NCI-H1930 (cell line): ENCODE data around the gene APOL6.
A peak's percentile ranks its signal among the peaks of the same experiment; 100 is the strongest.
"Not testable (repeated sequence)": the region's sequence is repeated elsewhere in the genome, so short reads cannot be mapped to it uniquely, and the experiment has no call there.

ENCODE experiments used
- DNase-seq, 2 experiments: peaks; one replicate each; lab custom pipeline; 2025; lab: John Stamatoyannopoulos, UW

Gene APOL6

GRCh38 chr22:35618427-35619223, 29.6 kb upstream of the APOL6 start:
- DNase-seq: no peak

- no peak for DNase-seq
Measured at GRCh38 chr22:35619336-35620094, 28.7 kb upstream of the APOL6 start.

- no peak for DNase-seq
Measured at GRCh38 chr22:35620624-35621251, 27.5 kb upstream of the APOL6 start.

GRCh38 chr22:35621451-35621850, 26.8 kb upstream of the APOL6 start:
- DNase-seq: no peak

GRCh38 chr22:35622191-35622913, 25.9 kb upstream of the APOL6 start:
- no peak for DNase-seq

- not testable (repeated sequence) for DNase-seq
Measured at GRCh38 chr22:35623885-35624284, 24.4 kb upstream of the APOL6 start.

GRCh38 chr22:35624547-35624946, 23.7 kb upstream of the APOL6 start:
- DNase-seq: no peak

GRCh38 chr22:35625763-35626432, 22.3 kb upstream of the APOL6 start:
- DNase-seq: no peak

- peak; percentile 47 to 54 for DNase-seq
Measured at GRCh38 chr22:35627267-35628041, 20.8 kb upstream of the APOL6 start.

GRCh38 chr22:35628732-35629131, 19.5 kb upstream of the APOL6 start:
- DNase-seq: no peak

- DNase-seq: no peak
Measured at GRCh38 chr22:35629406-35630216, 18.6 kb upstream of the APOL6 start.

- no peak for DNase-seq
Measured at GRCh38 chr22:35630387-35630793, 17.9 kb upstream of the APOL6 start.

GRCh38 chr22:35630891-35631290, 17.4 kb upstream of the APOL6 start:
- no peak for DNase-seq

GRCh38 chr22:35631597-35631996, 16.6 kb upstream of the APOL6 start:
- DNase-seq: no peak

- DNase-seq: no peak
Measured at GRCh38 chr22:35632935-35633334, 15.3 kb upstream of the APOL6 start.

GRCh38 chr22:35633520-35633919, 14.7 kb upstream of the APOL6 start:
- no peak for DNase-seq

- DNase-seq: no peak
Measured at GRCh38 chr22:35634015-35634414, 14.2 kb upstream of the APOL6 start.

- DNase-seq: no peak
Measured at GRCh38 chr22:35634943-35635540, 13.2 kb upstream of the APOL6 start.

- no peak for DNase-seq
Measured at GRCh38 chr22:35637254-35637653, 11.0 kb upstream of the APOL6 start.

- DNase-seq: no peak
Measured at GRCh38 chr22:35638001-35638400, 10.2 kb upstream of the APOL6 start.
